NCI-H524 treated with DMSO at 0.1 percent for 48 hours (cell line): ENCODE measurements around the gene HNRNPLL.
"Not testable (repeated sequence)": the region's sequence is repeated elsewhere in the genome, so short reads cannot be mapped to it uniquely, and the experiment has no call there.

Experiments
- DNase-seq: peaks from one replicate; lab custom pipeline; 2025; lab: John Stamatoyannopoulos, UW

Gene HNRNPLL

DNA sequence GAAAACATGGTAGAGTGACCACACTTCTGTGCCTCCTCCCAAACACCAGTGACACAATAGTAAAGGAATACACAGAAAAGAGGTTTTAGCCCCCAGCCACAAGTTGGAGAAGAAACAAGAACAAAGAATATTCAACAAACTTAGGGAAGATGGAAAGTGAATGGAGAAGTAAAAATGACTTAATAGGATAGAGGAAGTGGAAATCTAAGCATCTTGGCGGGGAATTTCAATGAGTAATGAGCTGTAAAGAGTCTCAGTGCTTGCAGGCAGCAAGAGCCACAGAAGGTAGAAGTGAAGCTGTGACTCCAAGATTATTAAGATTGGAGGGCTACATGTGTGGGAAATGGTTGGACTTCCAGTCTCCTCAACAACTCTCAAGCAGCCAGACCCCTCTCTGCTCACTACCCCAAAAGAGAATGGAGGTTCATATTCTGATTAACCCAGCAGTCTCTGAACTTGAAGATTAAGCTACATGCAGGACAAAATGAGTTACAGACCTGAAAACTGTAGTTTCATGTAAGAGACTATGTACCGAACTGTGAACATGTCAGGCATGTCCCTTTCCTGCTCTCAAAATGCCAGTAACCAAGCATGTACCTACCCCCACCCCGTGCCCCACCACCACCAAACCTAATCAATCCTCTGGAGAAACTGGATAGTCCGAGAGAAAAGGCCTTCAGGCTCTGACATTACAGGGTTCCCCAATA lies 16.9 kb upstream of the HNRNPLL start:
- no peak for DNase-seq

DNA sequence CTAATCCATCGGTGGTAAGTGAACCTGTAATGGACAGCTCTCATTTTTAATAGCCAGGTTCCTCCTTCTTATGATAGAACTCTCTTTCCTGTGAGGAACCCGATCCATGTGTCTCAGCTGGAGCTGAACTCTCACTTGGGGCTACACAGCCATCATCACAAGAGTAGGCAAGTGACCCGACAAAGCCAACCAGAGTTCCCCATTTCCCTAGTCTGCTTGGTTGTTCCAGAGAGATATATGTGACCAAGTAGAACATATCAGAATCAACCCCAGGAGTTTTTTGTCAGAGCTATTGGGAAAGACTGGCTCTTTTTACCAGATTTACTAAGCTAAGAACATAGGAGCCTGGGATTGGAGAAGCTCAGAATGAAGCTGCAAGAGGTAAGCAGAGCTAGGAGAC lies 14.6 kb upstream of the HNRNPLL start:
- no peak for DNase-seq

DNA sequence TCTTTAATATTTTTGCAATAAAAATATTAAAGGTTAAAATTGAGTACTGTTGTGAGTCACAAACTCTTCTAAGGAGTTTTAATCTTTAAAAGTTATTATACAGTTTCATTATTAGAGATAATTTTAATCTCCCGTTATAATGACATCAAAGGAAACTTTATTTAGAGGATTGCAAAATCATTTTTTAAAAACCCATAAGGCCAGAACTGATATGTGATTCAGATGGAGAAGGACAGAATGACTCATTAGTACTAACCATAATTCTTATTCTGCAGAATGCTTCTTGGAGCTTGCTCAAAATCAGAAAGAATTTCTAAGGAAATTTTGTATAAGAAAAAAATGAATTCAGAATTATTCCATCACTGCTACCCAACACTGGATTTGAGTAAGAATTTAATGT lies 12.5 kb upstream of the HNRNPLL start:
- no peak for DNase-seq

DNA sequence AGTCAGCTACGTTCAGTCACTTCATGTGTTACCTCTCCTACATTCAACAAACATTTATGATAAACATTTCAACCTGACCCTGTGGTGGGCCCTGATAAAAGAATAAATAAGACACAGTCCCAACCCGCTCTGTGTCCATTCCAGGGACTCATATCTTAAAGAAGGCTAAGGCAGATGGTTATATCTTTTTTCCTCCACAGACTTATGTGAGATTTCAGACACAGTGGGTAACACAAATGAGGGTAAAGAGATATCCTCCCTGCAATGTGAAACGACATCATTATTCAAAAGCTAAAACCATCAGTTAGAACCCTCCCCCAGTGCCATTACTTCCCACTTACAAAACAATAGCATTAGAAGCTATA lies 11.1 kb upstream of the HNRNPLL start:
- DNase-seq = no peak

DNA sequence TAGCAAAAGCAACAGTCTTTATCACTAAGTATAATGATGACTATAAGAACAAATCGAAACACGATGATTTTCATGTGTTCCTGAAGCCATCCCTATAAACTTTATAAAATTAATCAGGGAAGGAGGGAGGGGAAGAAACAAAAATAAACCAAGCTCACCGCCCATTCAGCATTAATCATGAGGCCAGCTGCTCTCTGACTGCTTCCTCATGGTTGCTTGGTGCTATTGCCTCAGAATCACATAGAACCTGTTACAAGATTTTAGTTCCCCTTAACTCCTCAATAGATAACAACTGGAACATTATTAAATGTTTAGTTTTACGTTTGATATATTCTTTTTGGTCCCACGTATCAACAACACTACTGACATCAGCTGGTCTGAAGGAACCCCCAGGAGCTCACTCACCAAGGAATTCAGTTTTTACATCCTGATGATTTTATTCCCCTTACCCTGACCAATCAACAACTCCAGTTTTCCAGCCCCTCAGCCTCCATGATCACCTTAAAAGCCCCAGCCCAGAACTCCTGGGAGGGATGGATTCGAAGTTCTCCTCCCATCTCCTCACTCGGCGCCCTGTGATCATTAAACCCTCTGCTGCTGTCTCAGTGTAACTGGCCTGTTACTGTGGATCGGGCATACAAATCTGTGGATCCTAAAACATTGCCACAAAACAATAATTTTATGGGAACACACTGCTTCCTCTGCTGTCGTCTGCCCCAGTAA lies 10.6 kb upstream of the HNRNPLL start:
- DNase-seq = no peak

DNA sequence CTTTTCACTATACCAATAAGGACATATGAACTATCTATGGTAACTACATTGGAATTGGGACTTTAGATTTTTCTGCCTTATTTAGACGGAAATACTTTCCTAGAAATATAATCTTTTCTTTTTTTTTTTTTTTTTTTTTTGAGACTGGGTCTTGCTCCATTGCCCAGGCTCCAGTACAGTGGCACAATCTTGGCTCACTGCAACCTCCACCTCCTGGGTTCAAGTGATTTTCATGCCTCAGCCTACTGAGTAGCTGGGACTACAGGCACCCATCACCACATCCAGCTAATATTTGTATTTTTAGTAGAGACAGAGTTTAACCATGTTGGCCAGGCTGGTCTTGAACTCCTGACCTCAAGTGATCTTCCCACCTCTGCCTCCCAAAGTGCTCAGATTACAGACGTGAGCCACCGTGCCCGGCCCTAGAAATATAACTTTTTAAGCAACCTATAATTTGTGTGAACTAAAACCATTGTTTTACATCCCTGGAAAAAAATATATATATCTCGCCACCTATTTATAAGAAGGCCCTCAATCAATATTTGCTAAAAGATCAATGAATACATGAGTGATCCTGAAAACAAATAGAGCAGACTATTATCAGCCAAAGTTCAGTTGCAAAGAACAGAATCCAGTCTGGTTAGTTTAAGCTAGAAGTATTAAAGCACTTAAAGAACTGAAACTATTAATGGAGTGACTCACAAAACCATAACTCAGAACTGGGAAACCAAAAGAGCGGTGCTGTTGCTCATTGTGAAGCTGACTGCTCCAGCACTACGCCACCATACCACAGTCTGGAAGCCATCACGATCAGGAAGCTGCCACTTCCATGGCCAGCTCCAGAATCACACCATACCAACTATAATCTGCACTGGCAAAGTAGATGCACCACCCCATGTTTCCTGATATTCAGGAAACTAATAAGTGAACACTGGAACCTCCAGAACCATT lies 8.4 kb upstream of the HNRNPLL start:
- no peak for DNase-seq

DNA sequence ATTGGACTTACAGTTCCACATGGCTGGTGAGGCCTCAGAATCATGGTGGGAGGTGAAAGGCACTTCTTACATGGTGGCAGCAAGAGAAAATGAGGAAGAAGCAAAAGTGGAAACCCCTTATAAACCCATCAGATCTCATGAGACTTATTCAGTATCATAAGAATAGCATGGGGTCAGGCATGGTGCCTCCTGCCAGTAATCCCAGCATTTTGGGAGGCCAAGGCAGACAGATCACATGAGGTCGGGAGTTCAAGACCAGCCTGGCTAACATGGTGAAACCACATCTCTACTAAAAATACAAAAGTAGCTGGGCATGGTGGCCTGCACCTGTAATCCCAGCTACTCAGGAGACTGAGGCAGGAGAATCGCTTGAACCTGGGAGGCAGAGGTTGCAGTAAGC lies 6.5 kb upstream of the HNRNPLL start:
- not testable (repeated sequence) for DNase-seq

DNA sequence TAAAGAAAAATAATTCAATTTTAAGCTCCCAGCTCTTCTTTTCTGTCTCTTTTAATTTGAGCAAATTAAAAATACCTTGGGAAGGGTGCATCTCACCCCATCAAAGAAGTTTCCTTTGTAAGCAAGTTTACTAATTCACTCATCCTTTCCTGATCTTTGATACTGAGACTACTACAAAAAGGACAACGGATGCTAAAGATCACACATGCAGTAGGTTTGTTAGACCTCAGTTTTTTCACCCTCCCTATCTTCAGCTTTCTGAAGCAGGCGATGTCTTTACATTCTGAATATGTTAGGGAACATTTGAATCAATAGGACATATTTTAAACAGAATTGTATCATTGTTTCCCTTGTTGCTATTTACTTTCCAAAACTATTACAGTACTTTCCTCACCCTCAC lies 6.0 kb upstream of the HNRNPLL start:
- no peak for DNase-seq

DNA sequence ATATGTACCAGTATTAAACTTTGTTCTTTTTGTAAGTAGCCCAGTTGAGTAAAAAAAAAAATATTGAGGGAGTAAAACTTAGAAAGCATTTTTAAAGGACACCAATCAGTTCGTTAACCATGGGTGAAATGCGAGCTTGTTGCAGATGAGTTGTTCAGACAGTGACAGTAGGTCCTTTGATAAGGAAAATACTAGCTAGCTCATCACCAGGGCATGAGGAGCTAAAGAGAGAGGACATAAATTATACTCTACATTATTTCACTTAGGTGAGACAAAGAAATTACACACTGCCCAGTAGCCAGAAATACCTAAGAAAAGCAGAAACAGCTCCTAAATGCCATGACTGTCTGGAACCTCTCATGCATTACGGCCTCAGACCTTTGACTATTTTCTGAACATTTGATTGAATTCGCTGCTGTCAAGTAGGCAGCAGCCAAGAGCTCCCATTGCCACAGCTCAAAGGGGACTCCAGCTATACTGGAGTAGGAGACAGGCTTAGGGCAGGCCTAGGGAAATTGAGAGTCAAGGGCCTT lies 2.6 kb upstream of the HNRNPLL start:
- no peak for DNase-seq

DNA sequence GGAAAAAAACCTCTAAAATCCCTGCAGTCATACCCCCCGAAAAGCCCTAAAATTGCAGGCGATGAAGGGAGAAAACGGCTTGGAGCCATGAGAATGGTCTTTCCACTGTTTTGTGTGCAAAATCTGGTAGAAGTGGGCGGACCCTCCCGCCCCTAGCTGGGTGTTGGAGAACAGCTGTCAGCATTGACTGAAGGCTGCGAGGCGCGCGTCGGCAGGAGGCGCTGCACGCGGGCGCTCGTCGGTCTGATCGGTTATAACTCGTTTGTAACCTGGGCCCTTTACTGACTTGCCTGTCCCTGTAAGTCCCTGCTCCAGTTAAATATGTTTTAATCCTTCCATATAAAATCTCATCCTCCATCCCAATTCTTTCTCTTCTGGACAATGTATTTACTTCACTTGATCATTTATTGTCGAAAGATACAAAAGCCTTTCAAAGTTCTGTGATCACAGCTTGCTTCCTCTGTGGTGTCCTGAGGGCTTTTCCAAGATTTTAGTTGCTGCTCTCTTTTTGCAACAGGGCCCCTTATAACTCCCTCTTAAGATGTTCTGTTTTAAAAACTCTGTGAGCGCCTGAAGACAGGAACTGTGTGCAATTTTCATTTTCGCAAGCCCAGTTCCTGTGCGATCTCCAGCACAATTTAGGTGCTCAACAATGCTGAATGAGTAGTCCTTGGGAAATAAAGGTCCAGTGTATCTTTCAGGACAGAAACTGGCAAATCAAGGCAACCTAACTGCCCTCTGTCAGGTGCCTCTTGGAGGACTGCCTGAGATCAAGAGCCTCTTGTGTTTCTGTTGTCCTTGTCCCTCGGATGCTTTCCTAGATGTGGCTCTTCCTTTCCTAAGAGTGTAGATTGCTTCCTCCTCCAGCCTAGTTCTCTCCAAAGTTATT lies 918 bp upstream of the HNRNPLL start:
- peak; percentile 52 for DNase-seq

DNA sequence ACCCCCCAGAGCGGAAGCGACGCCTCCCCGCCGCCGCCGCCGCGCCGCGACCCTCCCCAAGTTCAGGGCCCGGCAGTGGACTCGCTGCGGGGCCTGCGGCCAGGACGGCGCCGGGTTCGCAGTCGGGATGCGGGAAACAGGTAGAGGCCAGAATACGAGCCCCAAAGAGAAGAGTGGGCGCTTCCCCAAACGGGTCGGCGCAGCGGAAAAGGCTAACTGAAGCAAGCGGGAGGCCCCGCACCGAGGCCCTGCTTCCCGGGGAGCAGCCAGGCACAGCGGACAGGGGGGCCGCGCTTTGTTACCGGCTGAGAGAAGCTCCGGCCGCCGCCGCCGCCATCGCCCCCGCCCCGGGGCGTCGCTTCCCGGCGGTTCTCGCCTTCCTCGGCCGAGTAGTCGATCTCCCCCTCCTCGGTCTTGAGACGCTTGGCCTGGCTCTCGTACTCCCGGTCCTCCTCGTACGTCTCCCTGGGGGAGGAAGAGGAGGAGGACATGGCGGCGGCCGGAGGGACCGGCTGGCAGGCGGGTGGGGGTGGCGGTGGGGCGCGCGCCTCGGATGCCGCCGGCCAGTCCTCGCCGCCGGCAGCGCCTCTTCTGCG lies 494 bp downstream of the HNRNPLL start:
- DNase-seq = no peak

DNA sequence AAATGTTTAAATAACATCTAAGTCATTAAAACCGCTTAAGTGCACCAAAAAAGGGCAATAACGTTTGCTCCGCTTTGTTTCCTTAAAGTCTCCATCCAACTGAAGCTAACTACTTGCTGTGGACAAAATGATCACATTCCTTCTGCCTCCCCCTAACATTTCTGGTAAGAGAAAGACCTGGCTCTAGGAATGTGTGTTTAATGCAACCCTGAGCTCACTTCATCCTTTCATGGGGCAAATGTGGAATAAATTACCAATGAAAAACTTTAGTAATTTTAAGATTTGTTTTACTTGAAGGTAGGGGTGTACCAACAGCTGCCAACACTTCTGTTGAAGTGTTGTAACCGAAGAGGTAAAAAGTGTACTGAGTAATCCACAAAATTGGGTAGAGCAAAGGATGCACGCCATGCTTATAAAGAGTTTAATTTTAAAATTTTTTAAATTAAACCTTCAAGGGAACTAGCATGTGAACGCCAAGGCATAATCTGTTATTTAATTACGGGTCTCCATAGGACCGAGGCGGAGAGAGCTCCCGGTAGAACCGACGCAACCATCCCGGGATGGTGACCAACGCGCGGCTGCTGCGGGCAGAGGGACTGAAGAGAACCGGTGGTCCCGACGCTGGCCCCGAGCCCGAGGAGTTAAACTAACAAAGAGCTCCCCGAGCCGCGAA lies 1.1 kb downstream of the HNRNPLL start:
- peak; percentile 19 for DNase-seq

DNA sequence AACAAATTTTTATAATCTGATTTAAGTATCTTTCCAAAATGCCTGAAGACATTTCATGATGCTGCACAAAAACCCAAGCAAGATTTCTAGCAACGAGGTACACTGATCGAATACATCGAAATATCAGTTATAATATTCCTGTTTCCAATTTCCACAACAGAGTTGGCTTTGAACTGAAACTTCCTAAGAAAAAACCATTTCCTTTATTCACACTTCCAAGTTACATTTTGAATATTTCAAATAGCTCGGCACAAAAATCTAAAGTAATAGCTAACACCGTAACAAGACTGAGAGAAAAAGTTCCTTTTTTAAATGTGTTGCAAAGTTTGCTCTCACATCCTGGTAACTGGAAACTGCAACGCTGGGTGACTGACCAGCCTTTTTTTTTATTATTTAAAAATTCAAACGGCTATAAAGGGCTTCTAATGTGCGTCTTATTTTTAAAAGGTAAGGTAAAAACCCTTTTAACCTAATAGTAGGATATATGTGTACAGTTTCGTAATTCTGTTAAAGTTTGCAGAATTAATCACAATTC lies 1.7 kb downstream of the HNRNPLL start:
- no peak for DNase-seq

DNA sequence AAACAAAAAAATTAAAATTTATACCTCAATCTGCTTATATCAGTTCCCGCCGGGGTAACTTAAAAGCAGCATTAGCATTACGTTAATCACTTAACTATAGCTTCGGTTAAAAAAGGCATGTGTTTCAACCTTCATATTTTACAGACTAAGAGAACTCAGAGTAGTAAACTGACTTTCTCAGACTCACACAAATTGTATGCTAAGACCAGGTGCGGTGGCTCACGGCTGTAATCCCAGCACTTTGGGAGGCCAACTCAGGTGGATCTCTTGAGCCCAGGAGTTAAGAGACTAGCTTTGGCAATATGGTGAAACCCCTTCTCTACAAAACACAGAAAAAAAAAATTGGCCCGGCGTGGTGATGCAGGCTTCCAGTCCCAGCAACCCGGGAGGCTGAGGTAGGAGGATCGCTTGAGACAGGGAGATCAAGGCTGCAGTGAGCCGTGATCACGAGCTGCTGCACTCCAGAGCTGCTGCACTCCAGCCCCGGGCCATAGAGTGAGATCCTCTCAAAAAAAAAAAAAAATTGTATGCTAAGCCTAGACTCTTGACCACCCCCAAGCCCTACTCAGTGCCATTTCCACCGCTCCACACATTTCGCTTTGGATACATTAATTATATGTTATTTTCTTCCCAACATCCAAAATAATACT lies 2.4 kb downstream of the HNRNPLL start:
- DNase-seq = no peak

DNA sequence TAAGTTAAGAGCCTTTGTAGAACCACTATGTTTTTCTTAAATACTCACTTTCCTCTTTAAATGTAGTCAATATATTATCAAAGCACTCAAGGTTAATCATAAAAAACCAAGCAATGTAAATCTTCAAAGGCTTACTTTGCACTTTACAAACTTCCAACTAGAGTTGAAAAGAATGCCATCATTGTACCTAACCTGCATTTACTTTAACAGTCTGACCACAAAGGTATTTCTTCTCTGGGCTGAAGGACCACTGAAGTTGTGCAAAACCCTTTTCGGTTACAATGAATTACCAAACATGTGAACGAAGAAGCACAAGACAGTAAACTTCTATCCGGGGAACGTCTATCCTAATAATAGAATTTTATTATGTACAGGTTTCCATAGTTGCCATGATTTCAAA lies 3.0 kb downstream of the HNRNPLL start:
- no peak for DNase-seq

DNA sequence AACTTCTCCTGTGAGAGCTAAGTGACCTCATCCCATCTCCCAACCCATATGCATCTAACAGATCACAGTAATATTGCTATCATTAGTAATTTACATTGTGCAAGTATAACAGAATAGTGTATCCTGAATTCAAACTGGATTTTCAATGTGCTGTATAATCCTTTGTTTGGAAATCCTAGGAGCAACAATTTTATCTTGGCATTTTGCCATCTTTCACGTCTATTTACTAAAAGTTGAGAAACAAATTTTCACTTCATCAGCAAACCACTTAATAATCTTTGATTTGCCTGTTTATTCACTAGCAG lies 3.8 kb downstream of the HNRNPLL start:
- DNase-seq = no peak

DNA sequence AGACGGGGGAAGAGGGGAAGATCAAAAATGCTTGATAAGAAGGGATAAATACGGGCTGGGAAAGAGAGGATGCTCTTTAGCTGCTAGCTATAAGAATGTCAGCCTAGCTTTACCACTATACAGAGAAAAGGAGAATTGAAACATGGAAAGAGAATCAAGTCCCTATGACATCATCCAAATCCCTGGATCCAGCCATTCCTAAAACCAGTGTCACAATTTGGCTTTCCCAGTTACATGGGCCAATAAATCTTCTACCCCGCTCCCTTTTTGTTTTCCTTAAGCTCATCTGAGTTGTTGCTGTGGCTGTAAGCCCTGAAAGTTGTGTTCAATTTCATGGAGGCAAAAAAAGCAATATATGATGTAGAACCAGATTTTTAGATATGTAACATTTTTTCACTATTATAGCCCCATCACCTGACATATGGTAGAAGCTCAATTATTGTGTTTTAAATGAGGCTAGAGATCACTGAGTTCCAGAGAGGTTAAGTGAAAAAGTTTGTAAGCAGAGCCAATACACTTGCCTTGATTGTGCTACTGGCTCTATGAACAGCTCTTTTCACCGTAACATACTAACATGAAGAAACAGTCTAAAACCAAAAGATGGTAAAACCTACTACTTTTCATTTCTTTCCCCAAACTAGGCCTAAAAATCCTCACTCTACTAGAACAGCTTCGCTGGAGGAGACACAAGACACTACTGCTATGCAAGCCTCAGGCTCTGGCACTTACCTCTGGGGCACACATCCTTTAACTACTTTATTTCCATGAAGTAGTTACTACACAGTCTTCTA lies 4.3 kb downstream of the HNRNPLL start:
- no peak for DNase-seq

DNA sequence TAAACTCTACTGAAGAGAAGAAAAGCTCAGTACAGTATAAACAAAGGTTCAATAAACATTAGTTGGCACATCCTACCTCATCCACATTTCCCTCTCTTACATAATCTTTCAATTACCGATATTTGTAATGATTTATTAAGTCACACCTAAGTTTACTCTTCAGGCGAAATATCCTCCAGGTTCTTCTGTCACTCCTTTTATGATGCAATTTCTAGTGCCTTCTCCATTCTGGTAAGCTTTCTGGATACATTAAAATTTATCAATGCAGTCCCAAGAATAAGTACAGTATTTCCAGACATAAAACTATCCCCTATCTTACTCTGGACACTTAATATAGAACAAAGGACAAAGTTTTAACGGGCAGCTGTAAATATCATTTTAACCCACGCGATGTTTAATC lies 5.6 kb downstream of the HNRNPLL start:
- no peak for DNase-seq

DNA sequence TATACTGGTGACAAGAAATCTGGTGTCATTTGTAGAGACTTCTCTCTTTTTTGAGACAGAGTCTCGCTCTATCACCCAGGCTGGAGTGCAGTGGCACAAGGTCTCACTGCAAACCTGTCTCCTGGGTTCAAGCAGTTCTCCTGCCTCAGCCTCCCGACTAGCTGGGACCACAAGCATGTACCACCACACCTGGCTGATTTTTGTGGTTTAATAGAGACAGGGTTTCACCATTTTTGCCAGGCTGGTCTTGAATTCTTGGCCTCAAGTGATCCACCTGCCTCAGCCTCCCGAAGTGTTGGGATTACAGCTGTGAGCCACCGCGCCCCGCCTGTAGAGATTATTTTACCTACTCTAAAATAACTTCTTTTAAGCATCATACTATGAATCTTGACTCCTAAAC lies 6.5 kb downstream of the HNRNPLL start:
- DNase-seq = no peak
